Heart left ventricle (tissue), 16 donors: ENCODE results near the gene CACNA1D. TPM values are rescaled to one million over a fixed set of nuclear protein-coding genes. Genes with fewer than 3 reads are reported as not detected.

Experiments
- ATAC-seq, 4 donors: fragments of 200-7000 bp; cut with Tn5 transposase; one replicate each; pipeline ENCODE4 v1.9.1; 2020 to 2022; ENCODE audit warnings: moderate library complexity in 4 of 4, mild to moderate bottlenecking in 3 of 4, moderate number of reproducible peaks in 1 of 4
- DNase-seq, 5 donors: peaks; one replicate each; pipeline ENCODE4 v3.0.0-alpha.2; 2020
- H3K27ac ChIP-seq, 12 donors: fragments of 200-600 bp; sonication (generic) in 4 of 12; one replicate each; pipeline versions ENCODE4 v1.5.0 to v1.8.0; 2016 to 2022; ENCODE audit warnings: mild to moderate bottlenecking in 2 of 12
- H3K27me3 ChIP-seq, 9 donors: fragments of 200-600 bp; sonication (generic) in 2 of 9; one replicate each; pipeline versions ENCODE4 v1.5.1 to v1.8.0; 2016 to 2022; ENCODE audit warnings: mild to moderate bottlenecking in 3 of 9
- H3K36me3 ChIP-seq, 9 donors: fragments of 200-600 bp; sonication (generic) in 2 of 9; one replicate each; pipeline versions ENCODE4 v1.5.0 to v1.8.0; 2018 to 2022; ENCODE audit warnings: mild to moderate bottlenecking in 2 of 9
- H3K4me1 ChIP-seq, 12 donors: fragments of 200-600 bp; sonication (generic) in 4 of 12; one replicate each; pipeline versions ENCODE4 v1.5.0 to v1.8.0; 2016 to 2022; ENCODE audit warnings: mild to moderate bottlenecking in 3 of 12
- H3K4me3 ChIP-seq, 12 donors: fragments of 200-600 bp; sonication (generic) in 4 of 12; one replicate each; pipeline versions ENCODE4 v1.5.0 to v1.8.0; 2017 to 2022; ENCODE audit warnings: mild to moderate bottlenecking in 9 of 12, moderate library complexity in 4 of 12
- H3K9me3 ChIP-seq, 12 donors: fragments of 200-600 bp; sonication (generic) in 4 of 12; one replicate each; pipeline versions ENCODE4 v1.5.0 to v1.8.0; 2016 to 2022; ENCODE audit warnings: mild to moderate bottlenecking in 1 of 12
- CTCF ChIP-seq, 12 donors: fragments of 200-600 bp; sonication (generic) in 4 of 12; IDR thresholded peaks; one replicate each; pipeline versions ENCODE4 v1.5.0 to v1.8.0; 2018 to 2022; ENCODE audit warnings: antibody characterized with exemption in 12 of 12, mild to moderate bottlenecking in 5 of 12
- POLR2A ChIP-seq, 2 donors: fragments of 450-650 bp; IDR thresholded peaks; one replicate each; pipeline ENCODE4 v1.6.1; 2017; ENCODE audit warnings: antibody characterized with exemption in 2 of 2, mild to moderate bottlenecking in 2 of 2, moderate library complexity in 2 of 2
- WGBS, 4 donors: extraction: QIAGEN DNeasy Blood & Tissue Kit in 2 of 4; methylation state at CpG; one replicate each; pipeline versions ENCODE4 v1.1.5 to v1.1.7; 2013 to 2018; 5-methylcytosine and 5-hydroxymethylcytosine counted together
- intact Hi-C, 10 donors: fragments of 100-400 bp; cut with DNase I; formaldehyde crosslinking; loops; one replicate each; pipeline versions ENCODE4 v1.11.1 to v1.14.2; 2022
- polyA plus RNA-seq, 2 donors: library from polyadenylated mRNA; stranded (reverse); fragments of 200-250 nt; gene quantifications; one replicate each; pipeline ENCODE4 v1.2.3, GENCODE V29; 2013
- total RNA-seq, 9 donors: library from RNA; depleted of rRNA in 2 of 9; stranded (reverse); fragments of >200 nt in 2 of 9; fragmentation: NEBNext Ultra II Directional in 3 of 9; extraction: Animal tissue kit (Norgen Biotek cat#: 25700) in 3 of 9; gene quantifications; one replicate each; pipeline versions ENCODE4 v1.1.0 to v1.2.4, GENCODE V29; 2016 to 2023
- donor health status: ischemic (EF 13 %, LVEDD 7.1; RV severe dilation, severe dysfunction).
- donor health status: healthy with polysubstance abuse.
- donor health status: DM: no; HTN: yes; CAD: no.
- donor health status: DM: no; HTN: no; CAD: no.
- donor health status: ischemic (EF 25% LVEDD 6.9; RV normal size, moderate dysfunction).
- donor health status: ischemic (EF 25% LVEDD 5.7; RV mildly dilated, moderate dysfunction).
- donor health status: healthy.
- donor health status: DM: yes; HTN: yes; CAD: no.
- donor health status: ischemic (EF 35%, LVEDD 5.7; RV mildly dilated, moderate dysfunction).
- donor health status: nonischemic (EF 11% LVEDD 7.7; RV severe dilation, severe dysfunction).
- donor health status: DM: yes; HTN: yes; CAD: no.
- donor health status: PGD.
- donor health status: ischemic (EF 29% LVEDD 5.4; RV normal size, mild dysfunction).
- donor health status: nonischemic (EF 23%, LVEDD 6.1; RV moderate dilation, normal function).

Gene CACNA1D
- total and polyA plus RNA-seq, 11 donors = 0.06 to 2.4 (median 0.40) TPM; not detected in 1

DNA sequence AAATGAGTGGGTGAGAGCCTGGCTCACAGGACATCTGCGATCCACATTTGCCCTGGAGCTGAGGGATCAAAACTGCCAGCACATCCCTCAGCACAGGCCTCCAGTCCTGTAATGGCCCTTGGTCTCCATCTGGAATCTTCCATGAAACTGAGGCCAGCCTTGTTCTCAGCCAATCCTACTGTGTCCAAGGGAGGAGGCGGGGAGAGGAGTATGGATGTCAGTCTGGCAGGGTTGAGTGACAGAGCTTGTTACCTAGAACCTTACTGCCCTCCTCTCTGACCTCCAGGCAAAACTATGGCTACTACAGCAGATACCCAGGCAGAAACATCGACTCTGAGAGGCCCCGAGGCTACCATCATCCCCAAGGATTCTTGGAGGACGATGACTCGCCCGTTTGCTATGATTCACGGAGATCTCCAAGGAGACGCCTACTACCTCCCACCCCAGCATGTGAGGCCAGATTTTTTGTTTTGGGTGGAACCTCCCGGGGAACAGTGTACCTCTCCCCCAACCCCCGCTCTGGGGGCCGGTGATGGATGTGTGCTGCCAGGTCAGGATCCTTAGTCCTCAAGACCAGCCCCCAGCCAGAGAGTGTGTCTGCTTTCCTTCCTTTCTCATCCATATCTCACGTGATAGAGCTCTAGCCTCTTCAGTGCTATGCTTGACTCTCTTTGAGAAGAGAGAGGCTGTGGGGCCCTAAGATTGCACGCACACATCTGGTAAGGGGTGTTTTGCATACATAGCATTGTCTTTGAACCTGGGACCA lies 310.5 kb downstream of the CACNA1D start:
- peaks cover 0 to 17% (median 8%) of the 10 kb centered on the region in 12 donors for H3K4me1 ChIP-seq
- H3K27me3 ChIP-seq = no peaks in the 10 kb centered on the region
- no peaks in the 10 kb centered on the region for H3K36me3 ChIP-seq
- H3K9me3 ChIP-seq = no peaks in the 10 kb centered on the region
- ATAC-seq (no peak), DNase-seq (no peak)
- TF ChIP-seq POLR2A (IDR thresholded peaks at IDR 0.05) (no peak), CTCF (IDR thresholded peaks at IDR 0.05) (no peak)
- no peak overlapping the region for H3K27ac ChIP-seq
- WGBS, 4 donors = 57 to 80% (median 72%) methylated on average over 10 to 14 of the region's 14 CpGs
- intact Hi-C loops = no loop called here
- no peak overlapping the region for H3K4me3 ChIP-seq

GRCh38 chr3:53805463-53806159 lies 311.2 kb downstream of the CACNA1D start:
- H3K4me3 ChIP-seq = no peak overlapping the region

GRCh38 chr3:53806182-53807116 lies 312.0 kb downstream of the CACNA1D start:
- ATAC-seq (peak; percentile 81 to 95 (median 90)), DNase-seq (peak in 3 of 5 donors; percentile 37 to 58 (median 48))
- Histone ChIP-seq H3K4me3 (no peak overlapping the region), H3K36me3 (no peaks in the 10 kb centered on the region), H3K27me3 (no peaks in the 10 kb centered on the region), H3K9me3 (no peaks in the 10 kb centered on the region), H3K4me1 (peaks cover 0 to 17% (median 8%) of the 10 kb centered on the region in 12 donors), H3K27ac (peak overlapping the region in 4 of 12 donors; percentile 24 to 42 (median 30))
- intact Hi-C loops = no loop called here
- no peak for TF ChIP-seq POLR2A (IDR thresholded peaks at IDR 0.05)
- TF ChIP-seq CTCF (IDR thresholded peaks at IDR 0.05) = no peak
- 59 to 67% (median 65%) methylated on average over 10 of the region's 10 CpGs for WGBS, 4 donors

More at GRCh38 chr3:53805463-53806159, 311.2 kb downstream of the CACNA1D start:
- no peak overlapping the region for H3K27ac ChIP-seq
- H3K4me1 ChIP-seq = peaks cover 0 to 17% (median 8%) of the 10 kb centered on the region in 12 donors
- H3K36me3 ChIP-seq = no peaks in the 10 kb centered on the region
- no peak for TF ChIP-seq CTCF (IDR thresholded peaks at IDR 0.05)
- no peak for TF ChIP-seq POLR2A (IDR thresholded peaks at IDR 0.05)
- H3K9me3 ChIP-seq = no peaks in the 10 kb centered on the region
- intact Hi-C loops = no loop called here
- DNase-seq (no peak), ATAC-seq (no peak)
- 76 to 78% (median 77%) methylated on average over 4 of the region's 4 CpGs for WGBS, 4 donors
- H3K27me3 ChIP-seq = no peaks in the 10 kb centered on the region
